ENCODE measurements around the gene CEP85.
A peak's percentile ranks its signal among the peaks of the same experiment; 100 is the strongest.

CEP85 gene

DNA sequence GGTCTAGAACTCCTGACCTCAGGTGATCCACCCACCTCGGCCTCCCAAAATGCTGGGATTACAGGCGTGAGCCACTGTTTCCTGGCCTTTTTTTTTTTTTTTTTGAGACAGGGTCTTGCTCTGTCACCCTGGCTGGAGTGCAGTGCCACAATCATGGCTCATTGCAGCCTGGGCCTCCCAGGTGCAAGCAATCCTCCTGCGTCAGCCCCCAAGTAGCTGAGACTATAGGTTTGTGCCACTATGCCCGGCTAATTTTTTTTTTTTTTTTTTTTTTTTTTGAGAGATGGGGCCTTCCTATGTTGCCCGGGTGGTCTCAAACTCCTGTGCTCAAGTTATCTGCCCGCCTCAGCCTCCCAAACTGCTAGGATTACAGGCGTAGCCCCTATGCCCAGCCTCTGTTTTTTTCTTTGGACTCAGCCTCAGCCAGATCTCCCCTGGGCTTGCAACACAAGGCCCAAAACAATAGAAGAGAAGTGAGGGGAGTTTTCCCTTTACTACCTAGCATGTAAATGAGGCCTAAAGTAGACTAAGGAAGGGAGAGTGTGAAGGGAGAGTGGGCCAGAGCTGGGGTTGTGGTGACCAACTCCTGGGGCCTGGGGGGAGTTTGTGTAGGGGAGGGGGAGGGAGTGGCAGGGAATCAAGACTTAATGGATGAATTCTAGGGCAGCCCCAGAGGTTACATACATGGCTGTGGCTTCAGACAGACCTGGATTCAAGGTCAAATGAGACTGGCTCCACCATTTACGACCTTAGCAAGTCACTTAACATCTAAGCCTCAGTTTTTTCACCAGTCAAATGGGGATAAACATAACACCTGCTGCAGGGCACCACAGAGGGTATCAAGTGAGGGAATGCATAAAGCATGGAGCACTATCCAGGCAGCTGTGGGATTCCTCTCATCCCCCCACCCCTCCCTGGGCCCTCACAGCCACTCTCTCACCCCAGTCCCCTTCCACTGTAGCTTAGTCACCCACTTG is 82.2 kb downstream of the CEP85 start:
- DNase-seq (ENCODE audit: low spot score), result no peak

DNA sequence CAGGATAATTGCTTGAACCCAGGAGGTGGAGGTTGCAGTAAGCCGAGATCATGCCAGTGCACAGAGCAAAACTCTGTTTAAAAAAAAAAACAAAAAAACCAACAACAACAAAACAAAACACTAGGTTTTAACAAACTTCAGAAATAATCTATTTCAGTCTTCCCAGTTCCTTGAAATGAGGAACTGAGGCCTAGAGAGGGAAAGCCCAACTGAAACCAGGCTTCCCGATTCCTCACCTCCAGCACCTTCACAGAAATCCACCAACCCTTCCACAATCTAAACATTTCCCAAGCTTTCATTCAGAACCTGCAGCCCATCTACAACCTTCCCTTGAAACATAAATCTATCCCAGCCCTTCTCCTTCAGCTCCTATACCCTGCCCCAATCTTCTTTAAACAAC is 83.1 kb downstream of the CEP85 start:
- DNase-seq (ENCODE audit: low spot score), result no peak

DNA sequence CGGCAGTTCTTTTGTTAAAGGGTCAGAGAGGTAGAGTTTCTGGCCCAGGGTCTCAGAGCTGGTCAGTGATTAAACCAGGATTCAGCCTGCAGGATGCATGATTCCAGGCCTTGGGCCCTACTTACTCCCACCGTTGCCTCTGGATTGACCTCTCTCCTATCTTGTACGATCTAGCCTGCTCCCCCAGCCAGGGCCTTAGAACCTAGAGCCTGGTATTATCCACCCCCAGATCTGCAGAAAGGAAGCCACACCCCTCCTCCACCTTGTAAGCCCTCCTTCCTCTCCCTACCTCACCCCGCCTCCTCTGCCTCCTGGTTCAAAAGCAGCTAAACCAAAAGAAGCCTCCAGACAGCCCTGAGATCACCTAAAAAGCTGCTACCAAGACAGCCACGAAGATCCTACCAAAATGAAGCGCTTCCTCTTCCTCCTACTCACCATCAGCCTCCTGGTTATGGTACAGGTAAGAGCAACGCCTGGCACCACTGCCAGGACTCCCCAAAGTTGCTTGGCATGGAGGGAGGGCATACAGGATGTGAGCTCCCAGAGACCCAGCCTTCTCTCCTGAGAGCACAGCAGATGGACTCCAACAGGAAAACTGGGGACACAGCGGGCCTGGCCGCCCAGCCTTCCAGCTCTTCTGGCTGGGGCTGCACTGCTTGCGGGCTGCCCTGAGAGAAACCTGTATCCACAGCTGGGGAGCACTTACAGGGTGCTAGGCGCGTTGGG is 83.8 kb downstream of the CEP85 start, which contains the start of gene CD52:
Gene CD52, plus strand, starts transcription at position 347 of the 726 bp plus-strand sequence. Its CDS starts 60 bp downstream, at position 407.
- no peak for DNase-seq (ENCODE audit: low spot score)

DNA sequence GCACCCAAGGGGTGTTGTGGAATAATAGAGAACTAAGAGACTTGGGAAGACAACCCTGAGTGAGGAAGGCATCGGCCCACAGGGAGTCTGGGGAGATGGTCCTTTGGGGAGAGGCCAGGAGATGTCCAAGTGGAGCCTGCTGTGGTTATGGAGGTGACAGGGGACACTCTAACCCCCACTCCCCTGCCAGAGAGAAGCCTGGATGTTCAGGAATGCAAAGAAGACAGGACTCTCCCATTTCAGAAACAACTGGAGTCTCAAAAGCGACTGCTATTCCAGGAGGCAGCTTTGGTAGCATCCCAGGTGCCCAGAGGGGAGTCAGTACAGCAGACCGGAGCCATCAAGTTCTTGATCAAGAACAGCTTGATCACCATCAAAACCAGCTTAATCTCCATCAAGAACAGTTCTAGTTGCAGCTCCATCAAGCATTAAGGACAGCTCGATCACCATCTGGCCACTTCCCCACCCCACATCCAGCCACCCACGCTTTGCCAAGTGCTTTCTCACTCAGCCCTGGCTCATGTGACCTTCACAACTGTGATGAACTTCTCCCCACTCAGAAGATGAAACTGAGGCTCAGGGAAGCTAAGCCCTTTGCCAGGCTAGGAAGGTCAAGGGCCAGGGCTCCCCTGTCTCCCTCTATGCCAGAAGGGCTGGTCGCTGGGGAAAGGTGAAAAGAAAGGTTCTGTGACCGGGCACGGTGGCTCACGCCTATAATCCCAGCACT is 84.5 kb downstream of the CEP85 start:
- DNase-seq (ENCODE audit: low spot score), result no peak

- no peak for DNase-seq (ENCODE audit: low spot score)
Observed at GRCh38 chr1:26320896-26321295, 86.9 kb downstream of the CEP85 start.

DNA sequence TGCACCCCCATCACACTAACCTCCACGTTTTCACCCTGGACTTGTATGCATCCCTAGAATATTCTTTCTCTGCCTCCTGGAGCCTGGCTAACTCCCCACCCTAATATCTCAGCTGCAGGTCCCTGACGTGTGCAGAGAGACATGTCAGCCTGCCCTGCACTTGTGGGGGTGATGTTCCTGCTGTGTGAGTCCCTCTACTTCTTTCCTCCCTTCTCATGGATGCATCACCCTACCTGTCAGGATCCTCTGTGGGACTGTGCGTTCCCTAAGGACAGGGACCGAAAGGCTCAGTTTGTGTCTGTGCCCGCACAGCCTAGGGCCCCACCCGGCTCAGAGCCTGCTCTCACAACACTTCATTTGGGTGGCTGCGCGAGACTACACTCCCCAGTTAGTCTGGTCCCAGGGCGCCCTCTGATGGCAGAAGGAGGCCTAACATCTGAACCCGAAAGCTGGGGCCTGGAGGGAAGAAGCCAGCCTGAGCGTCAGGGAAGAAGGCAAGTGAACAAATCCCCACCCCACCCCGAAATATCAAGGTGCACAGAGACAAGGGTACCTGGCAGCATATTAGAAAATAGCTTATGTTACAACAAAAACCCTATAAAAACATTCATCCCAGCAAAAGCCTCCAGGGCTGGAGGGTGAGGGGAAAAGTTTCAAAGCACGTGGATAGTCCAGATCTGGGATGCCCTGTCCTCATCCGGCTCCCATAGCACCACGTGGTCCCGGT is 87.5 kb downstream of the CEP85 start:
- peak; percentile 93 for DNase-seq (ENCODE audit: low spot score)

DNA sequence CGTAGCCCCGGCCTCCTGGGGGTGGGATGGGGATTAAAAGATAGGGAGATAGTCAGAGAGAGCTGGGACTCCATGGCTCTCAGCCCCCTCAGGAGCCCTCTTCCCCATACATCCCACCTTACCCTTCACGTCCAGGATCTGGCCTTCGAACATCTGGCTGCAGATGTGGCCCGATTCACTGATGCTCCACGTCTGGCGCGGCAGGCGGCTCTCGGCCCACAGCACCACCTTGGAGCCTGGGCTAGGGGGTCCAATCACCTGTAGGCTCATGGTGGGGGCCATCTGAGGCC is 88.0 kb downstream of the CEP85 start:
- no peak for DNase-seq (ENCODE audit: low spot score)

- no peak for DNase-seq (ENCODE audit: low spot score)
Observed at GRCh38 chr1:26323382-26323781, 89.4 kb downstream of the CEP85 start.

- no peak for DNase-seq (ENCODE audit: low spot score)
Observed at GRCh38 chr1:26324550-26324949, 90.5 kb downstream of the CEP85 start.

DNA sequence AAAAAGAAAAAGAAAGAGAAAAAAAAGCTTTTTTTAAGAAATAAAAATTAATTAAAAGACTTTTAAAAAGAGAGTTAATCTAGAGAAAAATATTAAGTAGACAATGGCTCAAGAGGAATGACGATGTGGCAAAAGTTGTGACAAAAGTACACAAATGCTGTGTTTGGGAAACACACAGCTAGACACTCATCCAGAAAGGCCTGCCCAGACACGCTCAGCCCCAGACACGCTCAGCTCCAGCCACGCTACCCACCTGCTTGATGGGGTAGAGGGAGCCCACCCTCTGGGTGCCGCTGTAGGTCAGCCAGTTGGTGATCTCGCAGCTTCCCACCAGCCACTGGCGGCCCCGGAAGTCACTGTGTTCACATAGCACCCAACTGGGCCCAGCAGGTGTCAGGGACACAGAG is 94.0 kb downstream of the CEP85 start:
- DNase-seq (ENCODE audit: low spot score), result no peak
